SJCRH30 (cell line): ENCODE results near the gene TEKTIP1. TPM values are rescaled to one million over a fixed set of nuclear protein-coding genes. Genes with fewer than 3 reads are reported as not detected.

Experiments used
- DNase-seq, 2 experiments: peaks; one replicate each; pipeline ENCODE4 v3.0.0-alpha.2; 2015 to 2020
- H3K27ac ChIP-seq: fragments of 250-450 bp; sonication (Bioruptor Pico); 2 replicates; pipeline ENCODE4 v1.5.1; 2020; ENCODE audit warnings: mild to moderate bottlenecking, moderate library complexity
- H3K27me3 ChIP-seq: fragments of 250-450 bp; sonication (Bioruptor Pico); 2 replicates; pipeline ENCODE4 v1.5.1; 2020; ENCODE audit warnings: mild to moderate bottlenecking, moderate library complexity
- H3K36me3 ChIP-seq: fragments of 250-450 bp; sonication (Bioruptor Pico); 2 replicates; pipeline ENCODE4 v1.5.1; 2020; ENCODE audit warnings: mild to moderate bottlenecking, moderate library complexity
- H3K4me1 ChIP-seq: fragments of 250-450 bp; sonication (Bioruptor Pico); 2 replicates; pipeline ENCODE4 v1.5.1; 2020; ENCODE audit warnings: mild to moderate bottlenecking, moderate library complexity
- H3K4me3 ChIP-seq: fragments of 250-450 bp; sonication (Bioruptor Pico); 2 replicates; pipeline ENCODE4 v1.5.1; 2020; ENCODE audit warnings: mild to moderate bottlenecking, moderate library complexity
- H3K9me3 ChIP-seq: fragments of 250-450 bp; sonication (Bioruptor Pico); replicated peaks from 2 replicates; pipeline ENCODE4 v1.5.1; 2020; ENCODE audit warnings: mild to moderate bottlenecking, moderate library complexity
- total RNA-seq: library from RNA; depleted of rRNA; stranded (reverse); fragments of >200 nt; shearing (Covaris generic); gene quantifications from 2 replicates; pipeline ENCODE4 v1.2.3, GENCODE V29; 2014; rRNA removed

Gene TEKTIP1
- total RNA-seq, result not detected in 2 replicates

DNA sequence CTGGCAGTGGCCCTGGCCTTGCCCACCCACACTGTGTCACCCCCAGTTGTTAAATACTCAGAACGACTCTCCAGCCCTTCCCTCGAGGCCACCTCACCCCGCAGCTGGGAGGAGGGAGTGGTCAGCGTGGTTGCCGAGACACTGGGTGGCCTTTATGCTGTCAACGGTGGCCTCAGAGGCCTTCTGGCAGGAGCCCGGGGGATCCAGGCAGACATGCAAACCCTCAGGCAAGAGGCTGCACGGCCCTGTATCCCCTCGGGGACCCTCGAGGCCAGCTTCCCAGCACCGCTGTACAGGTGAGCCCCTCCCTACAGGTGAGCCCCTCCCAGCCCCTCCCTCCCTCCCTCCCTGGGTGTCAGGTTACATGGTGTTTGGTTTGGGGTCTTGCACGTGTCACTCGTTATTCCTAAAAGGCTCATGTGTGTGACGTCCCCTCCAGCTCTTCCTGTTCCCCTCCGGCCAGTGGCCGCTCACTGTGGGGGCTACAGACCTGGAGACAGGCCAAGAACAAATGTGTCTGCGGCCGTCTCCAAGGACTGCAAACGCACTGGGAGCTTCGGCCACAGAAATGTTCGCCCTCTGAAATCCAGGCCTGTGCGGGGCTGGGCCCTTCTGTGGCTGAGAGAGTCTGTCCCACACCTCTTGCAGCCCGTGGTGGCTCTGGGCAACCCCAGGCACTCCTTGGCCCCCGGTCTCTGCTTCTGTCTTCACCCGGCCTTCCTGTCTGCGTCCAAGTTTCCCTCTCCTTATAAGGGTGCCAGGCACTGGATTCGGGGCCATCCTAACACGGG is at the start of gene TEKTIP1:
TSS of gene TEKTIP1 (plus strand) at position 210 of the 791 bp plus-strand sequence. CDS start at position 214, 4 bp downstream.
- Histone ChIP-seq H3K9me3 (no peaks in the 10 kb centered on the region), H3K36me3 (peaks cover 8% of the 10 kb centered on the region; the same call in 1 of the 2 replicates), H3K27me3 (no peaks in the 10 kb centered on the region), H3K4me1 (no peaks in the 10 kb centered on the region; the same call in 1 of the 2 replicates), H3K27ac (no peak within 1 kb of the TSS), H3K4me3 (no peak within 1 kb of the TSS)
- DNase-seq, result peak; percentile 56 to 63

DNA sequence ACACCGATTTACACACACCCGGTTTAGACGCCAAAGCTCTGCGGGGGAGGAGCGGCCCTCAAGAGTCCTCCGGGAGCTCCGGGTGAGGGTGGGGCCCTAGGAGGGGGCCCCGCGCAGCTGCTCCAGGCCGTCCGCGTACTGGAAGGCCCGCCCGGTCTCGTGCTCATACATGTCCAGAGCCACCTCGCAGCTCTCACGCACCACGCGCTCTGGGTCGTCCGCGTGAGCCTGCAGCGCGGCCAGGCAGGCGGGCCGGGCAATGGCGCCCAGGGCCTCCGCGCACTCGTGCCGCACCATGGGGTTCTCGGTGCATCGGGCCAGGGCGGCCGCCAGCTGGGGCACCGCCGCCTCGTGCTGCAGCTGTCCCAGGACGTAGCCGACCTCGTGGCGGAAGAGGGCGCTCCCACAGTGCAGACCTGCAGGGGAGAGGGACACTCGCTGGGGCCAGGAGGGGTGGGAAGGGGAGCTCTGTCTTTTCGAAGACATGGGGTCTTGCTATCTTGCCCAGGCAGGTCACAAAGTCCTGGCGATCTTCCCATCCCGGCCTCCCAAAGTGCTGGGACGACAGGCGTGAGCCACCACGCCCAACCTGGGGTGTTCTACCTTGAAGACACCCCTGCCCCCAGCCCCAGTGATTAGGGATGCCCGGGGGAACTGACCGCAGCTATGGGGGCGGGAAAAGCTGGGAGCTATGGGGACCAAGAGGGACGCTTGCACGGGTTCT is 47.4 kb upstream of the TEKTIP1 start:
- H3K4me3 ChIP-seq, result no peak overlapping the region
- no peaks in the 10 kb centered on the region for H3K4me1 ChIP-seq
- no peak for DNase-seq
- H3K9me3 ChIP-seq, result no peaks in the 10 kb centered on the region
- H3K36me3 ChIP-seq, result peaks cover 7% of the 10 kb centered on the region; the same call in 1 of the 2 replicates
- H3K27me3 ChIP-seq, result no peaks in the 10 kb centered on the region
- H3K27ac ChIP-seq, result no peak overlapping the region

DNA sequence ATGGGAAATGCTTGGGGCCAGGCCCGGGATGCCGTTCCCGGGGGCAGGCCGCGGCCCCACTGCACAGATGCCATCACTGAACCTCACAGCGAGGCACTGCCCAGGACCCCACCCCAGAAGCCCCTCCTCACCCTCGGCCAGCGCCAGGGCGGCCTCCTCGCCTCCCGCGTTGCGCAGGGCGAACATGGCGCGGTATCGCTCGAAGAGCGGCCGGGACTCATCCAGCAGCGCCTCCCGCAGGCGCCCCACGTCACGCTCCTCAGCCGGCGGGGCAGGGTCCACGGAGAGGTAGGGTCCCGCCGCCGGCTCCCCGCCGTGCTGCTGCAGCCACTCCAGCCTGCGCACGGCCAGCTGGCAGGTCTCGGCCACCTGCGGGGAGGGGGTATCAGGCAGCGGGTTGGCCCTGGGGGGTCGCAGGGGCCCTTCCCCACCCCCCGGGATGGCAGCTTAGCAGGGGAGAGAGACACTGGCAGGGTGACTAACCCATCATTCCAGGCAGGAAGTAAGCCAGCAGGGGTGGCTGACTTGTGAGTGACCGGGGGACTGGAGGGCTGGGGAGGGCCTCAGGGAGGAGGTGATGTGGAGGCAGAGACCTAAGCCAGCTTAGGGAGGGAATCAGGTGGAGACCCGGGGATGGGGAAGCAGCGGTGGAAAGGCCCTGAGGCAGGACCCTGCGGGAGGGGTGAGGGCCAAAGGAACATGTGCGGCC is 46.7 kb upstream of the TEKTIP1 start:
- no peak for DNase-seq

DNA sequence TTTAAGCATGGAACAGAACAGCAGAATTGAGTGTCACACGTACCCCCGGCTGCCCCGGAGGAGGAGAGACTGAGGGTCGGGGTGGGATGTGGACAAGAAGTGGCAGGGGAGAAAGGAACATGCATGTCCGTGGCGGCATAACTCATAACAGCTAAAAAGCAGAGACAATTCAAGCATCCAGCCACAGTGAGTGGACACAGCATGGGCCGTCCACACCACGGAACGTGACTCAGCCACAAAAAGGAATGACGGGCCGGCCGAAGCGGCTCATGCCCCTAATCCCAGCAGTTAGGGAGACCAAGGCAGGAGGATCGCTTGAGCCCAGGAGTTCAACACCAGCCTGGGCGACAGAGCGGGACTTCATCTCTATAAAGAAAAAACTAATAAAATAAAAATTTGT is 46.1 kb upstream of the TEKTIP1 start:
- DNase-seq, result no peak
- peaks cover 7% of the 10 kb centered on the region; the same call in 1 of the 2 replicates for H3K36me3 ChIP-seq

More for the DNA sequence above, 46.7 kb upstream of the TEKTIP1 start:
- Histone ChIP-seq H3K27ac (no peak overlapping the region), H3K36me3 (peaks cover 7% of the 10 kb centered on the region; the same call in 1 of the 2 replicates), H3K4me3 (no peak overlapping the region), H3K4me1 (no peaks in the 10 kb centered on the region), H3K9me3 (no peaks in the 10 kb centered on the region), H3K27me3 (no peaks in the 10 kb centered on the region)

DNA sequence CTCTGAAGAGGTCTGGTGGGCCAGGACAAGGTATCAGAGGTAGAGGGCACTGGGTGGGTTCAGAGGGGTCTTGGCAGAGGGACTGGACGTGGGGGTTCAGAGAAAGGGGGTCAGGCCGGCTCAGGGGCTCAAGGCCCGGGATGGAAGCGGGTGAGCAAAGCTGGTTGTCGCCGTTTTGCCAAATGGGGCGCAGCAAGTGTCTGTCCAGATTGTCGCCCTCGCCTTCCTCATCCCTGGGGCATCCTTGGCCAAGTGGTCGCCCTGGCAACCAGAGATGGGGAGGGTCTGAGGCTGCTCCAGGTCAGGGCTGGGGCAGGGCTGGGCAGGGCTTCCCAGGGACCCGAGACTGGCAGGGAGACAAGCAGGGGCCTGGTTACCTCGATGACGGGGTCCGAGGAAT is 45.3 kb upstream of the TEKTIP1 start:
- no peaks in the 10 kb centered on the region for H3K4me1 ChIP-seq
- no peak for DNase-seq
- peaks cover 7% of the 10 kb centered on the region; the same call in 1 of the 2 replicates for H3K36me3 ChIP-seq
- H3K27ac ChIP-seq, result no peak overlapping the region
- no peak overlapping the region for H3K4me3 ChIP-seq
- H3K27me3 ChIP-seq, result no peaks in the 10 kb centered on the region
- no peaks in the 10 kb centered on the region for H3K9me3 ChIP-seq

More for the DNA sequence above, 46.1 kb upstream of the TEKTIP1 start:
- Histone ChIP-seq H3K4me1 (no peaks in the 10 kb centered on the region), H3K9me3 (no peaks in the 10 kb centered on the region), H3K27ac (no peak overlapping the region), H3K4me3 (no peak overlapping the region), H3K27me3 (no peaks in the 10 kb centered on the region)

DNA sequence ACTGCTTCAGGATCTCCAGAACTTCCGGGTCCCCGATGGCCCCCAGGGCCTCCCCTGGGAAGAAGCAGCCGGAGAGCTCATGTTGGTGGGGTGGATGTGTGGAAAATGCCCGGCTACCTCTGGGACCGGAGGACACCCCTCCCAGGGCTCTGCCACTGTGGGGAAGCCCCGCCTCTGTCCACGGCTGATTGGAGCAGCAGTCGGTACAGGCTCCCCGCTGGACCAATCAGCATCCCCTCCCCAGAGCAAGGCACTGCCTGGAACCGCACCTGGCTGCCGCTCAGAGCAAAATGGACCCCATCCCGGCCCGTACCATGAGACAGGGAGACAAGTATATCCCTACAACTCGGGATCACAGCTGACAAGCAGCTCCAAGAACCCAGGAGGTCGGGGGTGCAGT is 44.9 kb upstream of the TEKTIP1 start:
- Histone ChIP-seq H3K4me3 (no peak overlapping the region), H3K27ac (no peak overlapping the region), H3K36me3 (peaks cover 7% of the 10 kb centered on the region; the same call in 1 of the 2 replicates), H3K4me1 (no peaks in the 10 kb centered on the region), H3K27me3 (no peaks in the 10 kb centered on the region), H3K9me3 (no peaks in the 10 kb centered on the region)
- peak; percentile 46 to 49 for DNase-seq

DNA sequence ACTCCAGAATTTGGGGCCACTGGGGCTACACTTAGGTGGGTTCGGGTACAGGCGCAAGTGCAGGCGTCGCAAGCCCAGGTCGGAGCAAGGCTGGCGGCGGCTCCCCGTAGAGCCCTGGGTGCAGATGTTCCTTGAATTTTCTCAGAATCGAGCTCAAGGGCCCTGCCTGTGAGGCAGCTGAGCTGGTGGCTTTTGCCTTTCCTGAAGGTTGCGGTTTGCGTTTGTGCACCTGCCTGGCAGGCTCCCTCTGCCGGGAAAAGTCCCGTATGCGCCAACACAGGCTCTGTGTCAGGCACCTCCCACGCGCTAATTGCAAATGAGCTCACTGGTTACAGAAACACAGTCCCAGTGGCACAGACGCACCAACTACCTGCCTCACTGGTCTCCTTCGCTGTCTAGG is 44.4 kb upstream of the TEKTIP1 start:
- no peak for DNase-seq
- Histone ChIP-seq H3K27me3 (no peaks in the 10 kb centered on the region), H3K4me3 (no peak overlapping the region), H3K36me3 (peaks cover 7% of the 10 kb centered on the region; the same call in 1 of the 2 replicates), H3K4me1 (no peaks in the 10 kb centered on the region), H3K27ac (no peak overlapping the region), H3K9me3 (no peaks in the 10 kb centered on the region)

DNA sequence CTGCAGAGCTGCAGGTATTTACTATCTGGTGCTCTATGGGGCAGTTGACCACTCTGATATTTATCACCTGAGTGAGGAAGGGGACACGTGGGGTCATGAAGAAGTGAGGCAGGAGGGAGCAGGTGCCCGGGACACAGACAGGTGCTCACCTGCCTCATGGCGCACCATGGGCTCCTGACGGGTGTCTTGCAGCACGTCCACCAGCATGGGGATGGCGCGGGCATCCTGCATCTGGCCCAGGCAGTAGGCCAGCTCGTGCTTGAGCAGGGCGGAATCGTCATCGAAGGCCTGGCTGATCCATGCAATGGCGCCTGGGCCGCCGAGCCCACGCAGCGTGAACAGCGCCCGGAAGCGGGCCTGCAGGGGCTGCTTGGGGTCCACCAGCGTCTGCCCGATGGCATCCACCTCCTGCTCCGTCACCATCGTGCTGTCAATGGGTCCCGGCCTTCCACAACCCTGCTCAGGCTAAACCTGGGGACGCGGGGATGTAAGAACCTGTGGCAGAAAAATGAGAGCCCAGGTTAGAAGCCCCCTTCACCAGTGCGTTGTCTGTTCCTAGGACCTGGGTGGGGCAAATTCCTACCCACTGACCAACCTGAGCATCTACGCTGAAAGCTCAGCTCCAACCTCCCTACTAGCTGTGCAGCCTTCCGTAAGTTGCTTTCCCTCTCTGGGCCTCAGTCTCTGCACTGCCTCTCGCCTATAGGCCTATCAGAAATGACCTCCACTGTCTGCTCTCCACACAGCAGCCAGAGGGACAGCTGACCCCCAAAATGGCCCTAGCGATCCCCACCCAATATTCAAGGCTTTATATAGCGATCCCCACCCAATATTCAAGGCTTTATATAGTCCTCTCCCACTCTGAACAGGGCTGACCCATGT is 42.3 kb upstream of the TEKTIP1 start:
- Histone ChIP-seq H3K4me1 (no peaks in the 10 kb centered on the region), H3K4me3 (no peak overlapping the region), H3K27ac (no peak overlapping the region), H3K27me3 (no peaks in the 10 kb centered on the region), H3K9me3 (no peaks in the 10 kb centered on the region), H3K36me3 (peaks cover 7% of the 10 kb centered on the region; the same call in 1 of the 2 replicates)
- no peak for DNase-seq

DNA sequence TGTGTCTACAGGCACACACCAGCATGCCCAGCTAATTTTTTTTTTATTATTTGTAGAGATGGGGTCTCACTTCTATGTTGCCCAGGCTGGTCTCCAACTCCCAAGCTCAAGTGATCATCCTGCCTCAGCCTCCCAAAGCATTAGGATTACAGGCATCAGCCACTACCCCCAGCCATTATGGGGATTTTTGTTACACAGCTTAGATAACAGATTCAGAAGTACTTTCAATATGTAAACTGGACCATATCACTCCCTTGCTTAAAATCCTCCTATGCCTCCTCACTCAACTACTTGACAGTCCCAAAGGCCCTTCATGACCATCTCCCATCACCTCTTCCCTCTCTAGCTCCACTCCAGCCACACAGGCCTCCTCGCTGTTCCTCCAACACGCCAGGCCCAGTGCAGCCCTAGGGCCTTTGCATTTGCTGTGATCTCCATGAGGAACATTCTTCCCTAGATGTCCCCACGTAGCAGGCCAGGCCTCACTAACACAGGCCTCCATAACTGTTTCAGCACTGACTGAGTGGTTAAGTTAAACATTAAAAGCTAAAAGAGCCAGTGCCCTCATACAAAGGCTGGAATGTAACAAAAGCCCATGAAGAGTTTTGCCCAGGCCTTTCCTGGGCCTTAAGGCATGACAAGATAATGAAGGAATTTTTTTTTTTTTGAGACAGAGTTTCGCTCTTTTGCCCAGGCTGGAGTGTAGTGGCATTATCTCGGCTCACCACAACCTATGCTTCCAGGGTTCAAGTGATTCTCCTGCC is 41.0 kb upstream of the TEKTIP1 start:
- DNase-seq, result no peak
- H3K4me3 ChIP-seq, result no peak overlapping the region
- H3K36me3 ChIP-seq, result 0 out of 2 replicates have a peak, but pooled peaks cover 7% of the 10 kb centered on the region
- no peak overlapping the region for H3K27ac ChIP-seq
- no peaks in the 10 kb centered on the region for H3K9me3 ChIP-seq
- no peaks in the 10 kb centered on the region; the same call in 1 of the 2 replicates for H3K4me1 ChIP-seq
- no peaks in the 10 kb centered on the region for H3K27me3 ChIP-seq

DNA sequence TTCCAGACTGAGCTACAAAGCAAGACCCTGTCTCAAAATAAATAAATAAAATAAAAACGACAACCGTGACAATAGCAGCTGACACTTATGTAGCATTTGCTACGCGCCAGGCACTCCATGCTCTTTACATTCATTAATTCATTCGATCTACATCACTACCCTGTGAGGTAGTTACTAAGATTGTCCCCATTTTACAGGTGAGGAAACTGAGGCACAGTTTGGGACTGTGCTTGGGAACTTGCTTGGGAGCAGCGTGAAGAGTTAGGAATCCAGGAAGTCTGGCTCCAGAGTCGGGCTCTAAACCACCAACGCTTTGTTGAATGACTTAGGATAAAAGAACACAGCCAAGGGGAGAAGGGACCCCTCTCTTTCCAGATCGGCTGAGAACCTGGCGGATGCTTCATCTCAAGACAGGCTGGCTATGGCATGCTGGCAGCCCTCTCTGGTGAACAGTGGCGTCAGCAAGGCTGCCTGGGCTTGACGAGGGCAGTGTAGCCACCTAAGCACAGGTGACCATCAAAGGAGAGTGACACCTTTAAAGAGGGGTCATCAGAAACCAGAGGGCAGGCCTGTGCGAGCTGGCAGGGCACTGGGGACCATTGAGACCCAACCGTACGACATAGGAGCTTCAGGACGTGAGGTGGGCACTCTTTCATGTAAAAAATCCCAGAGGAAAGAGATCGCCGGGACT is 39.1 kb upstream of the TEKTIP1 start:
- H3K27me3 ChIP-seq, result no peaks in the 10 kb centered on the region
- peak overlapping the region; percentile 97 for H3K27ac ChIP-seq
- no peaks in the 10 kb centered on the region for H3K9me3 ChIP-seq
- no peak for DNase-seq
- H3K4me3 ChIP-seq, result peak overlapping the region; percentile 79
- H3K36me3 ChIP-seq, result 0 out of 2 replicates have a peak, but pooled peaks cover 7% of the 10 kb centered on the region
- H3K4me1 ChIP-seq, result no peaks in the 10 kb centered on the region; the same call in 1 of the 2 replicates

DNA sequence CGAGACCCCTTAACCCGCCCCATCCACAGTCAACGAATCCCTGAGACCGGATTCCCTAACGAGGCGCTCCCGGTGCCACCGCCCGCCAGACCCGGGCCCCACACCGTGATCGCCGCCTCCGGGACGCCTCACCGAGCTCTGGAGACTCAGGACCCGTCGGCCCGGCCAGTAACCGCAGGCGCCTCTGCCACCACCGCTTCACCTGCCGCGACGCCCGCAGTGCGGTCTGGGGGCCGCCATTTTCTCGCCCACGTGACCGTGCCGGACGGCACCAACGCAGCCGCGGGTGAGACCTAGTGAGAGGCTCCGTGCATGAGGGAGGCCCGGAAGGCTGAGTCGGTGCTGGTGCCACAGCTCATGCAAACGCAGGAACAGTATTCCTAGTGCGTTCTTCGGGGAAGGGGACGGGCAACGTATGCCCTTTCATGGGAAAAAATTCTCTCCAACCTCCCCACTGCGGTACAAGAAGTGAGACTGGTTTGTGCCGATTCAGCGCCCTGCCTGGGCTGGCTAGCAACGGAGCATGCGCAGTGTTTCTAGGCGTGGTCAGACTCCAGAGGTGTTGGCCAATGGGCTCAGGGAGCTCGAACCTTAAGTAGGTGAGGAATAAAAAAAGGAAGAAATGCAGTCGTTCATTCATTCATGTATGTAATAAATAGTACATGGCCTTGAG is 38.4 kb upstream of the TEKTIP1 start, which contains the start of gene DOHH:
TSS of gene DOHH (minus strand) at position 246 of the 673 bp plus-strand sequence. CDS start 3,860 bp downstream, outside the sequence.
- Histone ChIP-seq H3K9me3 (no peaks in the 10 kb centered on the region), H3K4me1 (no peaks in the 10 kb centered on the region; the same call in 1 of the 2 replicates), H3K27me3 (no peaks in the 10 kb centered on the region), H3K36me3 (0 out of 2 replicates have a peak, but pooled peaks cover 5% of the 10 kb centered on the region), H3K4me3 (peak within 1 kb of the TSS; percentile 79), H3K27ac (peak within 1 kb of the TSS; percentile 97)
- peak; percentile 95 to 98 for DNase-seq

DNA sequence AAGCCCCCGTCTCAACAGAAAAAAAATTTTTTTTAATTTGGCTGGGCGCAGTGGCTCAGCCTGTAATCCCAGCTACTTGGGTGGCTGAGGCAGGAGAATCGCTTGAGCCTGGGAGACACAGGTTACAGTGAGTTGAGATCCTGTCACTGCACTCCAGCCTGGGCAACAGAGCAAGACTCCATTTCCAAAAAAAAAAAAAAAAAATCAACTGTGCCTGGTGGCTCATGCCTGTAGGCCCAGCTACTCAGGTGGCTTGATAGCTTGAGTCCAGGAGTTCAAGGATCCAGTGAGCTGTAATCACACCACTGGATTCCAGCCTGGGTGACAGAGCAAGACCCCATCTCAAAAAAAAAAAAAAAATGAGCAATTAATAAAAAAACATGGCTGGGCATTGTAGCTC is 37.2 kb upstream of the TEKTIP1 start:
- no peak overlapping the region for H3K4me3 ChIP-seq
- no peaks in the 10 kb centered on the region for H3K27me3 ChIP-seq
- no peaks in the 10 kb centered on the region; the same call in 1 of the 2 replicates for H3K4me1 ChIP-seq
- no peaks in the 10 kb centered on the region for H3K9me3 ChIP-seq
- DNase-seq, result no peak
- no peak overlapping the region for H3K27ac ChIP-seq
- H3K36me3 ChIP-seq, result no peaks in the 10 kb centered on the region
